HepG2 (cell line): ENCODE results near the gene PDLIM5. TPM values are rescaled to one million over a fixed set of nuclear protein-coding genes. Genes with fewer than 3 reads are reported as not detected.
"Not testable (repeated sequence)": the region's sequence is repeated elsewhere in the genome, so short reads cannot be mapped to it uniquely, and the experiment has no call there.

Source experiments
- ATAC-seq: fragments of 200-7000 bp; cut with Tn5 transposase; 3 replicates; pipeline ENCODE4 v1.9.1; 2020; ENCODE audit warnings: mild to moderate bottlenecking, moderate library complexity
- BruUV-seq: library from RNA; stranded (reverse); fragments of 400-500 nt; replicated peaks from 2 replicates; lab custom pipeline; 2021; lab: Mats Ljungman, UMichigan
- CTCF ChIA-PET: fragments of 300-600 bp; formaldehyde crosslinking; extraction: SDS; loops from one replicate; lab custom pipeline; 2021; ENCODE audit warnings: low total read pairs, inconsistent platforms, low intra/inter-chr PET ratio; lab: Yijun Ruan, JAX
- POLR2A ChIA-PET: fragments of 350-600 bp; sonication (Branson Sonifier 250); formaldehyde crosslinking; loops from one replicate; lab custom pipeline; 2020; ENCODE audit warnings: antibody characterized with exemption, inconsistent platforms; lab: Yijun Ruan, JAX
- DNase-seq: peaks from one replicate; pipeline ENCODE4 v3.0.0-alpha.2; 2015; ENCODE audit warnings: low spot score
- FAIRE-seq: peaks from 3 replicates; lab custom pipeline; 2011; peaks lifted over from hg19 to GRCh38; lab: Jason Lieb, UNC
- H2AFZ ChIP-seq: one replicate; pipeline ENCODE4 v1.6.1; 2011; ENCODE audit warnings: low read length, inconsistent platforms
- H3K27ac ChIP-seq: fragments of 300-600 bp; 3 replicates; pipeline ENCODE4 v1.8.0; 2011; ENCODE audit warnings: mixed run types, mild to moderate bottlenecking, mixed read lengths, low read length, inconsistent platforms; ENCODE audit not compliant: insufficient read depth; ENCODE audit errors: extremely low read length
- H3K27me3 ChIP-seq, 2 experiments: fragments of 200-600 bp in 1 of 2; 2 replicates in 1 of 2; 3 replicates in 1 of 2; pipeline versions ENCODE4 v1.6.0 to v1.8.0; 2011; ENCODE audit warnings: low read length in 2 of 2, mild to moderate bottlenecking in 2 of 2, moderate library complexity in 2 of 2, inconsistent platforms in 1 of 2; ENCODE audit not compliant: insufficient read depth in 2 of 2, control insufficient read depth in 1 of 2
- H3K36me3 ChIP-seq, 2 experiments: fragments of 200-600 bp in 1 of 2; replicated peaks in 1 of 2; 2 replicates in 1 of 2; 3 replicates in 1 of 2; pipeline versions ENCODE4 v1.5.1 to v1.8.0; 2011; ENCODE audit warnings: low read length in 2 of 2, inconsistent platforms in 1 of 2; ENCODE audit not compliant: insufficient read depth in 2 of 2, control insufficient read depth in 1 of 2
- H3K4me1 ChIP-seq: 2 replicates; pipeline ENCODE4 v1.5.1; 2012; ENCODE audit warnings: low read length, inconsistent platforms; ENCODE audit not compliant: insufficient read depth
- H3K4me2 ChIP-seq: 2 replicates; pipeline ENCODE4 v1.6.0; 2011; ENCODE audit warnings: low read depth, low read length, inconsistent platforms
- H3K4me3 ChIP-seq, 3 experiments: fragments of 200-600 bp in 1 of 3; sonication (generic), shearing (Covaris generic) in 1 of 3; replicated peaks in 1 of 3; 2 replicates each; pipeline ENCODE4 v1.5.1; 2011 to 2016; ENCODE audit warnings: low read length in 3 of 3, inconsistent platforms in 2 of 3, low read depth in 2 of 3, mild to moderate bottlenecking in 2 of 3, control low read depth in 1 of 3, mixed read lengths in 1 of 3; ENCODE audit not compliant: insufficient read depth in 1 of 3
- H3K79me2 ChIP-seq: one replicate; pipeline ENCODE4 v1.6.1; 2011; ENCODE audit warnings: low read length, inconsistent platforms; ENCODE audit not compliant: insufficient read depth
- H3K9ac ChIP-seq: 2 replicates; pipeline ENCODE4 v1.6.0; 2011; ENCODE audit warnings: mild to moderate bottlenecking, low read depth, low read length, inconsistent platforms; ENCODE audit not compliant: insufficient read depth
- H3K9me3 ChIP-seq: 2 replicates; pipeline ENCODE4 v1.5.1; 2012; ENCODE audit warnings: mild to moderate bottlenecking, low read length
- H4K20me1 ChIP-seq: 2 replicates; pipeline ENCODE4 v1.6.0; 2011; ENCODE audit warnings: inconsistent platforms, mild to moderate bottlenecking, low read length, moderate library complexity; ENCODE audit not compliant: insufficient read depth
- ZSCAN12 ChIP-seq: sonication (generic); formaldehyde crosslinking; IDR thresholded peaks from 2 replicates; pipeline ENCODE4 v1.9.0; 2021; ENCODE audit warnings: mild to moderate bottlenecking, missing genetic modification reagents
- WGBS: methylation state at CpG from one replicate; pipeline ENCODE4 v1.1.6; 2017; ENCODE audit warnings: low lambda C conversion rate; 5-methylcytosine and 5-hydroxymethylcytosine counted together
- in situ Hi-C: cut with HindIII; loops from 2 replicates; pipeline ENCODE4 v1.10.0; 2017; ENCODE audit warnings: low pct_unique_long_range_greater_than_20kb; ENCODE audit not compliant: extremely low pct_ligation_motif_present
- intact Hi-C: fragments of 100-400 bp; cut with micrococcal nuclease; formaldehyde crosslinking; loops from one replicate; pipeline ENCODE4 v1.10.0; 2022; ENCODE audit not compliant: unreplicated experiment
- polyA plus RNA-seq, 8 experiments: library from polyadenylated mRNA; depleted of rRNA in 3 of 8; stranded (reverse) in 7 of 8; unstranded in 1 of 8; fragments of >200 nt; fragmentation: Illumina TruSeq in 4 of 8; extraction: Trizol in 4 of 8; gene quantifications; 2 replicates each; pipeline versions ENCODE4 v1.2.1 to v1.2.3, GENCODE V29; 2011 to 2016; ENCODE audit warnings: low read depth in 4 of 8, missing spikeins in 1 of 8, mixed read lengths in 1 of 8; ENCODE audit not compliant: insufficient read depth in 1 of 8
- total RNA-seq, 5 experiments: library from RNA; depleted of rRNA; stranded (reverse); fragments of >200 nt; fragmentation: Illumina TruSeq; extraction: Trizol; gene quantifications; 2 replicates each; pipeline ENCODE4 v1.2.3, GENCODE V29; 2016; ENCODE audit warnings: low read depth in 1 of 5
- TF ChIP-seq, protein P1 (sequence below): sonication (generic); formaldehyde crosslinking; IDR thresholded peaks from 2 replicates; pipeline ENCODE4 v1.4.0; 2020; ENCODE audit warnings: missing genetic modification reagents

The PDLIM5 gene
- total and polyA plus RNA-seq, 2 of the 13 experiments (the other 11 are each of a cell fraction or from before 2014, with no cell fraction given): 52.8 to 119 TPM

DNA sequence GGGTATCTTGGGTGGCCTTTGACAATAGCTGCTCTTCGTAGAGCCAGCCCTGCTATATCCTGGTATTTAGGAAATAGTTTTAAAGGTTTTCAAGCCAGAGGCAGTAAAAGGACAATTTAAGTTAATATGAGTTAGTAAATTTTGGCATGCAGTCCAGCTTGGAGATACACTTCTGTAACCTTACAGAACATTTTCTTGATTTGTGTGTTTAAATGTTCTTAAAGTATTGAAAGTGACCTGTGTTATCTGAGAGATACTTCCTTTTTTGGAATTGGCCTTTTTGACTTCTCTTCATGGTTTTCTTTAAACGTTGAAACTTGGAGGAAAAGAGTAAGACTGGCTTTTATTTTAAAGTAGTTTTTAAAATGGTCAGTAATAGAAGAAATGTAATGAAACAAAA is 25.5 kb downstream of the PDLIM5 start (continued):
- TF ChIP-seq, protein P1, sequence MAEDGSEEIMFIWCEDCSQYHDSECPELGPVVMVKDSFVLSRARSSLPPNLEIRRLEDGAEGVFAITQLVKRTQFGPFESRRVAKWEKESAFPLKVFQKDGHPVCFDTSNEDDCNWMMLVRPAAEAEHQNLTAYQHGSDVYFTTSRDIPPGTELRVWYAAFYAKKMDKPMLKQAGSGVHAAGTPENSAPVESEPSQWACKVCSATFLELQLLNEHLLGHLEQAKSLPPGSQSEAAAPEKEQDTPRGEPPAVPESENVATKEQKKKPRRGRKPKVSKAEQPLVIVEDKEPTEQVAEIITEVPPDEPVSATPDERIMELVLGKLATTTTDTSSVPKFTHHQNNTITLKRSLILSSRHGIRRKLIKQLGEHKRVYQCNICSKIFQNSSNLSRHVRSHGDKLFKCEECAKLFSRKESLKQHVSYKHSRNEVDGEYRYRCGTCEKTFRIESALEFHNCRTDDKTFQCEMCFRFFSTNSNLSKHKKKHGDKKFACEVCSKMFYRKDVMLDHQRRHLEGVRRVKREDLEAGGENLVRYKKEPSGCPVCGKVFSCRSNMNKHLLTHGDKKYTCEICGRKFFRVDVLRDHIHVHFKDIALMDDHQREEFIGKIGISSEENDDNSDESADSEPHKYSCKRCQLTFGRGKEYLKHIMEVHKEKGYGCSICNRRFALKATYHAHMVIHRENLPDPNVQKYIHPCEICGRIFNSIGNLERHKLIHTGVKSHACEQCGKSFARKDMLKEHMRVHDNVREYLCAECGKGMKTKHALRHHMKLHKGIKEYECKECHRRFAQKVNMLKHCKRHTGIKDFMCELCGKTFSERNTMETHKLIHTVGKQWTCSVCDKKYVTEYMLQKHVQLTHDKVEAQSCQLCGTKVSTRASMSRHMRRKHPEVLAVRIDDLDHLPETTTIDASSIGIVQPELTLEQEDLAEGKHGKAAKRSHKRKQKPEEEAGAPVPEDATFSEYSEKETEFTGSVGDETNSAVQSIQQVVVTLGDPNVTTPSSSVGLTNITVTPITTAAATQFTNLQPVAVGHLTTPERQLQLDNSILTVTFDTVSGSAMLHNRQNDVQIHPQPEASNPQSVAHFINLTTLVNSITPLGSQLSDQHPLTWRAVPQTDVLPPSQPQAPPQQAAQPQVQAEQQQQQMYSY (CRISPR knock-in tag): no peak
- no peak for TF ChIP-seq ZSCAN12 (CRISPR knock-in tag)

DNA sequence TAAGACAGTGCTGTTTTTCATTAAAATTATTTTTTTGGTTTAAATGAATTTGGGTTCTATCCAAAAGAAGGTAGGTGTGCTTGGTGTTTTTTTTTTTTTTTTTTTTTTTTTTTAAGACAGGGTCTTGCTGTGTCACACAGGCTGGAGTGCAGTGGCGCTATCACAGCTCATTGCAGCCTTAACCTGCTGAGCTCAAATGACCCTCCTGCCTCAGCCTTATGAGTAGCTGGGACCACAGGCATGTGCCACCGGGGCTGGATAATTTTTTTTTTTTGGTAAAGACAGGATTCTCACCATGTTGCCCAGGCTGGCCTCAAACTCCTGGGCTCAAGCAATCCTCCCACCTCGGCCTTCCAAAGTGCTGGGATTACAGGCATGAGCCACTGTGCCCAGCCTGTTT is 27.1 kb downstream of the PDLIM5 start:
- ATAC-seq, H2AFZ ChIP-seq, intact Hi-C loops, H4K20me1 ChIP-seq, in situ Hi-C loops, H3K27me3 ChIP-seq, H3K4me2 ChIP-seq, H3K27ac ChIP-seq, H3K9ac ChIP-seq, H3K9me3 ChIP-seq, H3K36me3 ChIP-seq, DNase-seq, POLR2A ChIA-PET, CTCF ChIA-PET, BruUV-seq, H3K4me3 ChIP-seq, FAIRE-seq: not testable (repeated sequence)
- H3K79me2 ChIP-seq: peaks cover 56% of the 10 kb centered on the region
- H3K4me1 ChIP-seq: peaks cover 45% of the 10 kb centered on the region
- 85% methylated on average over 3 of the region's 3 CpGs for WGBS
